Measurements from ENCODE around the gene SLC45A2. TPM values are rescaled to one million over a fixed set of nuclear protein-coding genes. Genes with fewer than 3 reads are reported as not detected.
A peak's percentile ranks its signal among the peaks of the same experiment; 100 is the strongest.

Gene SLC45A2
- total RNA-seq, 4 donors from 2014 or later, result not detected

GRCh38 chr5:34016750-34017149, 32.3 kb upstream of the SLC45A2 start:
- H3K9me3 ChIP-seq, result no peaks in the 10 kb centered on the region
- no peaks in the 10 kb centered on the region for H3K36me3 ChIP-seq
- H3K27ac ChIP-seq, result no peak overlapping the region
- DNase-seq, result no peak
- peaks cover 0 to 9% (median 0%) of the 10 kb centered on the region in 4 donors for H3K4me1 ChIP-seq
- TF ChIP-seq POLR2A (IDR thresholded peaks at IDR 0.05) (no peak), CTCF (IDR thresholded peaks at IDR 0.05) (no peak)
- no peaks in the 10 kb centered on the region for H3K27me3 ChIP-seq
- no peak overlapping the region for H3K4me3 ChIP-seq

GRCh38 chr5:34016222-34016621, 31.7 kb upstream of the SLC45A2 start:
- no peak overlapping the region for H3K4me3 ChIP-seq
- H3K27ac ChIP-seq, result no peak overlapping the region
- no peaks in the 10 kb centered on the region for H3K9me3 ChIP-seq
- DNase-seq, result no peak
- H3K27me3 ChIP-seq, result no peaks in the 10 kb centered on the region
- no peaks in the 10 kb centered on the region for H3K36me3 ChIP-seq
- H3K4me1 ChIP-seq, result peaks cover 0 to 9% (median 0%) of the 10 kb centered on the region in 4 donors
- no peak for TF ChIP-seq POLR2A (IDR thresholded peaks at IDR 0.05)
- TF ChIP-seq CTCF (IDR thresholded peaks at IDR 0.05), result no peak

- peak in 1 of 3 donors; percentile 68 for DNase-seq
- Histone ChIP-seq H3K27me3 (no peaks in the 10 kb centered on the region), H3K36me3 (no peaks in the 10 kb centered on the region), H3K27ac (peak overlapping the region in 1 of 4 donors; percentile 44), H3K4me3 (no peak overlapping the region), H3K9me3 (no peaks in the 10 kb centered on the region), H3K4me1 (peaks cover 0 to 13% (median 0%) of the 10 kb centered on the region in 4 donors)
- TF ChIP-seq CTCF (IDR thresholded peaks at IDR 0.05), result no peak
- no peak for TF ChIP-seq POLR2A (IDR thresholded peaks at IDR 0.05)
These were observed 30.8 kb upstream of the SLC45A2 start for GRCh38 chr5:34015120-34015822.

GRCh38 chr5:34014626-34015025, 30.1 kb upstream of the SLC45A2 start:
- H3K4me1 ChIP-seq, result peaks cover 0 to 13% (median 0%) of the 10 kb centered on the region in 4 donors
- DNase-seq, result peak in 1 of 3 donors; percentile 51
- no peak overlapping the region for H3K4me3 ChIP-seq
- H3K27ac ChIP-seq, result no peak overlapping the region
- no peaks in the 10 kb centered on the region for H3K36me3 ChIP-seq
- H3K9me3 ChIP-seq, result no peaks in the 10 kb centered on the region
- H3K27me3 ChIP-seq, result no peaks in the 10 kb centered on the region
- no peak for TF ChIP-seq POLR2A (IDR thresholded peaks at IDR 0.05)
- no peak for TF ChIP-seq CTCF (IDR thresholded peaks at IDR 0.05)

GRCh38 chr5:34013547-34013946, 29.1 kb upstream of the SLC45A2 start:
- H3K4me3 ChIP-seq, result no peak overlapping the region
- no peaks in the 10 kb centered on the region for H3K27me3 ChIP-seq
- no peaks in the 10 kb centered on the region for H3K9me3 ChIP-seq
- no peak for DNase-seq
- no peaks in the 10 kb centered on the region for H3K36me3 ChIP-seq
- peaks cover 0 to 22% (median 0%) of the 10 kb centered on the region in 4 donors for H3K4me1 ChIP-seq
- H3K27ac ChIP-seq, result no peak overlapping the region
- no peak for TF ChIP-seq POLR2A (IDR thresholded peaks at IDR 0.05)
- TF ChIP-seq CTCF (IDR thresholded peaks at IDR 0.05), result no peak

Measured in Peyer's patch (tissue), 4 donors.